Fibroblast of upper back skin (primary cell): ENCODE results near the gene DENND1A.
A peak's percentile ranks its signal among the peaks of the same experiment; 100 is the strongest.

ENCODE experiments used
- DNase-seq: peaks from one replicate; pipeline ENCODE4 v3.0.0-alpha.2; 2013

The DENND1A gene

DNA sequence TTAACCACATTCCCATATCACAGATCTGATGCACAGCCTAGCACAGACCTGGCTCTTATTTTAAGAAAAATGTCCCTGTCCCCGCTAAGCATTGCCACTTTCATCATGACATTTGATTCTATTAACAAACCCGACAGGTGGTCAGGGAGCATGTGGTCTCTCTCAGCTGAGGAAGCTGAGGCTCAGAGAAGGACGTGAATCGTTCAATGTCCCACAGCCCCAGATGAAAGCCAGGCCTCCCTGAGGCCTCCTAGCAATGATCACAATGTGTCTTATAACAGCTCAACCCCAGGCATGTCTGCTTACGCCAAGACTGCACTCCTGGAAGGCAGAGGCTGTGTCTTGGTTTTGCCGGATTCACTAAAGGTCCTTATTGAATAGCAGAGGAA, 584.4 kb downstream of the DENND1A start:
- DNase-seq = no peak

DNA sequence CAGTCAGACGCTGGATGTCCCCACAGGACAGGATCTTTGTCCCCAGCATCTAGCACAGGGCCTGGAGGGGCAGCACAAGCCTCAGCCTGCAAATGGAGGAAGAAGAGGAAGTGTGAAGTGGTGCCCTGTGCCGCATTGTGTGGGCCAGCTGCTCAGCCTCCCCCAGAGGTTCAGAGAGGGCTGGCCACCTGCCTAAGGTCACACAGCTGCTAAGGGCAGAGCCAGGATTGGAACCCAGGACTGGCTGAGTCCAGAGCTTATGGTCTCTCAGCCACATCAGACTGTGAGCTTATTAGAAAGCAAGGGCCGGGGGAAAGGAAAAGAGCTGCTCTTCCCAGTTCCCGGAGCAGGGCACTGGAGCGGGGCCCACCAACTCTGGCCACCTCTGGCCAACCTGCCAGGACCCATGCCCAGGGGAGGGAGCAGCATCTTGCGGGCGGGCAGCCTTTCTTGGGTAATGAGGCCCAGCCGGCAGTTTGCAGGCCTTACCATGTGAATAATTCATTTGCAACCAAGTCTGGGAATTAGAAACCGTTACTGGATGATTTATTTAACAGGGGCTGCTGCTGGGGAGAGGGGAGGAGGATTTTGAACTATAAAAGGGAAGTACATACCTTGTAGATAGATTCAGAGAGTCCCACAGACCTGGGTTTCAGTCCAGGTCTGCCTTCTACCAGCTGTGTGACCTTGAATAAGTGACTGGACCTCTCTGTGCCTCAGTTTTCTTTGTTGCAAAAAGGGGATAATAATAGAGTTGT, 585.6 kb downstream of the DENND1A start:
- DNase-seq = no peak

DNA sequence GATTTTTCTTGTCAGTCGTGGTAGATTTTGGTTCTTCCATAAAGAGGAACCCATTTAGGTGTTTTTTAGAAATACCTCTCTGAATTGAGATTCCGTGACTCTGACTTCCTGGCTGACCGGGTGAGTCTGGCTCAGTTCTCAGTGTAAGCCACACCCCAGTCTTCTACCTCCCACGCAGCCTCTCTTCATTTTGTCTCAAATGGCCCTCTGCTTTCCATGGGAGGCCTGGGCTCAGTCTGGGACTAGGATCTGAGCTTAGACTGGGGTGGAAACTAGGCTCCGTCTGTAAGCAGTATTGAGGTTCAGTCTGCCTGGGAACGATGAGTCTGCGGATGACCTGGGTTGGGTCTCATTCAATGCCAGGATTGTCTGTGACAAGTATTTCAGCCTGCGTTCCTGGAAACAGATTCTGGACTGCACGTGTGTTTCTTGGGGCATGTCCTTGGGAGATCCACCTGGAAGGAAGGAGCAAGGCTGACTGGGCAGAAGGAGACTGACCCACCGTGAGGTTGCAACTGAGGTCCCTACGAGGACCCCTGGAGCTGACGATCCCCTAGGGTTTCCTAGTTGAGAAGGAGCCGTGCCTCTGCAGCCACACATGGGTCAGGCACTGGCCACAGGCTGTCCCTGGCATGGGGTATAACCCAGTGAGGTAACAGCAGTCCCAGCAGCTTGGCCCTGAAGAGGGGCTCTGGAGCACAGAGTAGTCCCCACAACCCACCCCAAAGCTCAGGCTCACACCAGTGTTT, 586.3 kb downstream of the DENND1A start:
- no peak for DNase-seq

DNA sequence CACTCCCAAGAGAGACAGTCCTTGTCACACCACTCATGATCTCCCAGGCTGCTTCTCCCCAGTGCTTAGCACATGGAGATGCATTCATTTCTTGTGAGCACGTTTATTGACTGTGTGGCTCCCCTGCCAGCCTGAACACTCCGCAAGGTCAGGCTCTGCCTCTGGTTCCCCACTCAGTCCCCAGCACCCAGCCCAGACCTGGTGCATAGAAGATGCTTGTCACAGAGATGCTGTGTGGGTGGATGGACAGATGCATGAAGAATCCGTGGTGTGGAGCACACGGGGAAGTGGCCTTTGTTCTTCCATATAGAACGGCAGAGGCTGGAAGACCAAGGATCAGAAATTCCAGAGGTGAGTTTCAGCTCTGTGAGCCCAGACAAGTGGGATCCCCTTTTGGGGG, 587.7 kb downstream of the DENND1A start:
- DNase-seq = no peak

DNA sequence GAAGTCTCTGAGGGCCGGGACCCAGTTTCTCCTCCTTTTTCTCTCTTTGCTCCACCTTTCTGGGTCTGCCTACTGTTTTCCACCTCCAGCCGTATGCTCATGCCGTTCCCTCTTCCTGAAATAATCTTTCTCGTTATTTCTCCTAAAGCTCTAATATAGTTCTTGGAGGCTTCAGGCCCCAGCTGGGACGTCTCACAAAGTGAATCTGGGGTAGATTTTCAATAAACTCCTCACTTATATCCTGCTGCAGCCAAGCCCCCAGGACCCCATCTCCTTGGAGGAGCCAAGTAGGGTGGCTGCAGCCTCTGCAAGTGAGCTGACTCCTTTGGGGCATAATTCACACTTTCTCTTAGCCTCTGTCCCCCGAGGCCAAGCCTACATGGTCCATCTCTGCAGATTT, 588.1 kb downstream of the DENND1A start:
- no peak for DNase-seq

DNA sequence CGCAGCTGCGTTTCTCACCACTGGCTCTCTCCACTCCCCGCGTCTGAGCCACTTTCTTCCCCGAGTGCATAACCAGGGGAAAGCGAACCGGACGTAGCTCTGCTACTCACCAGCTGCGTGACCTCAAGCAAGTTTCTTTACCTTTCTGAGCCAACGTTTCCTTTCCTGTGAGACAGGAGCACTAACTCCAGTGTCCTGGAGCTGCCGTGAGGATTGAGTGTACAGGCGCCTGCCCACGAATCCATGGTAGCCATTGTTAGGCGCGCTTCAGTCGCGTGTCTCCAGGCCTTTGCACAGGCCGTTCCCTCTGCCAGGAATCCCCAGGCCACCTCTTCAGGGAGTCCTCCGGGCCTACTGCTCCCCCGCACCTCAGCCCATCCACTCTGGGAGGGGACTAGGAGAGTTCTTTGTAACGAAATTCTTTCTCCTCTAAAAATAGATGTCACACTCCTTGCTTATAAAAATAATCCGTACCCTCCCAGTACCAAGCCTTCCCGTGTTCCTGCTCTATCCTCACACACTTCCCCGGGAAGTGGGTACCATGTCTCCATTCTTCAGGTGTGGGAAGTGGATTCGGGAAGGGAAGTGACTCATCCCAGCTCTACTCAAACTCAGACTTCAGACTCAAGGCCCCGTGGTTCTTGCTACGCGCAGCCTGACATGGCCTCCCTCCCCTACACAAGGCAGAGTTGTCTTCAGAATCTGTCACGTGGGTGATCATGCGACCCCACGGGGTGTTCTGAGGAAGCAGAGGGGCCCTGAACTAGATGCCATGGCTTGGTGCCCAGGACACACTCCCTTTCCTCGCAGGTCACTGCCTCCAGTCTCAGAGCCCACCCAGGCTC, 590.0 kb downstream of the DENND1A start:
- no peak for DNase-seq

DNA sequence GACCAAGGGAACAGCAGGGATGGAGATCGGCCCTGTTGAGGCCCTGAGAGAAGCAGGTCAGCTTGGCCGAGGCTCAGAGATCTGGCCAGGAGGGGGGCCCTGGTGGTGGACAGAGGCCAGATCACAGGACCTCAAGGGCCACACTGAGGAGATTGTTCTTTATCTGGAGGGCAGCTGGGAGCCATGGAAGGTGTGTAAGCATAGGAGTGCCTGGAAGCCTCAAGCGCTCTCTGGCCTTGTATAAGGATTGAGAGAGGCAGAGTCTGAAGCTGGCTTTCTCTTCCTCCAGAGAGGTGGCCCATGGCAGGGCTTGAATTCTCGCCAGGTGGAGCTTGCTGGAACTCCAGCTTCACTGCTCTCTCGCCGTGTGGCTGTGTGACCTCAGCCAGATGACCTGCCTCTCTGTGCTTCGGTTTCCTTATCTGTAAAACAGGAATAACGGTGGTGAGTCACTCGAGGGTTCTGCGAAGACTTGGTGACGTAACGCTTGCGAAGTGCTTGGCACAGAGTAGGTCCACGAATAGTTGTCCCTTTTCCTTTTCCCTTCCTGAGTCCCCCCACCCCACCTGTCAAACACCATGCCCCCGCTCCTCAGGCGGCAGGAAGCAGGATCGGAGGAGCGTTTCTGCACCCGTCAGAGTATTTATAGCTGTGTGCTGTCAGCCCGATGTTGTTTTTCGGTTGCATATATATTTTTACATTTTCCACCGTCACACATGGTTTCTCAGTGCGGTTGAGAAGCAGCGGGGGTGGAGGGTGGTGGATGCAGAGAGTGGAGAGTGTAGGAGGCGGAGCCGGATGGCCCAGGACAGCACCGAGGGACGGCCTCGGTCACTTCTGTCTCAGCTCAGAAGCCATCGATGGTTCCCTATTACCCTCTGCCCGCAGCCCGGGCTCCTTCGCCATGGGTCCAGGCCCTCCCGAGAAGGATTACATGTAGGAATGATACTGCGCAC, 590.9 kb downstream of the DENND1A start:
- no peak for DNase-seq

DNA sequence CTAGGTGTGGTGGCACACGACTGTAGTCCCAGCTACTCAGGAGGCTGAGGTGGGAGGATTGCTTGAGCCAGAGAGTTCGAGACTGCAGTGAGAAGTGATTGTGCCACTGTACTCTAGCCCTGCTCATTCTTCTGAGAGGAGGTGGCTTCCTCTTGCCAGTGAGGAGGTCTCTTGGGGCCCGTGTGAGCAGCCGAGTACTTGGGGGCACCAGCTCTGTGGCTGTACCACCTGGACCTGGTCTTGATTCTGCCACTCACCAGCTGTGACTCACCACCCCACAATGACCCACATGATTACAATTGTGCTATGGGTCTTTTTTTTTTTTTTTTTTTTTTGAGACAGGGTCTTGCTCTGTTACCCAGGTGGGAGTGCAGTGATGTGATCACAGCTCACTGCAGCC, 592.0 kb downstream of the DENND1A start:
- no peak for DNase-seq

DNA sequence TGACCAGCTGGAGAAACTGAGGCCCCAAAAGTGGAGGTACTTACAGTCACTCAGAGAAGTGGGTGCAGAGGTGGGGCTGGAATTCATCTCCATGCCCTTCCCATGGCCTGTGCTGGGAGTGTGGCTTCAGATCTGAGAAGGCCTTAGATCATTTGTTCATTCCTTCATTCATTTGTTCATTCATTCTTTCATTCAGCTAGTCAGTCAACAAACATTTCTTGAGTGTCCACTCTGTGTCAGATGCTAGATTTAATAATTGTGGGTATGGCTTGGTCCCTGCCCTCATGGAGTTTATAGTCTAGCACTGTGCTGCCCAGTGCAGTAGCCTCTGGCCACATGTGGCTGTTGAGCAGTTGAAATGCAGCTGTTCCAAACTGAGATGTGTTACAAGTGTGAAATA, 593.0 kb downstream of the DENND1A start:
- no peak for DNase-seq

DNA sequence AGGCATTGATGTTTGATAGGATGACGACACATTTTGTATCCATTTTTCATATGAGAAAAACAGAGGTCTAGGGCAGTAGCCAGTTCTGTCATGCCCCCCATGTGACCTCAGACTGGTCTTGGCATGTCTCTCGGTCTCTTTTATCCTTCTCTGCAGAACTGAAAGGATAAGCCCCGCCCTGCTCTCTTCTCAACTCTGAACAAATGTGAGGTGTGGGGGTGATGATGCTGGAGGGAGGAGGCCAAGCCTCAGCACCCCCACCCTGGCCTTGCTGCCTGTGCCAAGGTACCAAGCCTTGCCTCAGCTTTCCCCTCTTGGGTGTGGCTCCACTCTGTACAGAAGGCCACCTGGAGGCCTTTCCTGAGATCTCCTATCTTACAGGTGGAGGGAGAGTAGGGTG, 593.5 kb downstream of the DENND1A start:
- no peak for DNase-seq

DNA sequence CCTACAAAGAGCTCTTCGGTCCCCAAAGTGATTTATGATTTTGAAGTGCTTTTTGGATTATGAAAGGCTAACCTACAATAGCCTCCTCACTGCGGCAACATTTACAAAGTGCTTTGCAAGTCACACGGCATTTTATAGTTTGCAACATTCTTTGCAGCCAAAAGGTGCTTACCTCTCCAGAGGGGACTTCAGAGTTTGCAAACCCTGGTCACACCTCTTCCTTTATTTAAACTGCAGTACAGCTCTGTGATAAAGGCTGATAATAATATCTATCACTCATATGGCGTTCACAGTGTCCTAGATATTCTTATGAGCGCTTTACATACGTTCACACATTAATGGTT, 594.0 kb downstream of the DENND1A start:
- DNase-seq = no peak

DNA sequence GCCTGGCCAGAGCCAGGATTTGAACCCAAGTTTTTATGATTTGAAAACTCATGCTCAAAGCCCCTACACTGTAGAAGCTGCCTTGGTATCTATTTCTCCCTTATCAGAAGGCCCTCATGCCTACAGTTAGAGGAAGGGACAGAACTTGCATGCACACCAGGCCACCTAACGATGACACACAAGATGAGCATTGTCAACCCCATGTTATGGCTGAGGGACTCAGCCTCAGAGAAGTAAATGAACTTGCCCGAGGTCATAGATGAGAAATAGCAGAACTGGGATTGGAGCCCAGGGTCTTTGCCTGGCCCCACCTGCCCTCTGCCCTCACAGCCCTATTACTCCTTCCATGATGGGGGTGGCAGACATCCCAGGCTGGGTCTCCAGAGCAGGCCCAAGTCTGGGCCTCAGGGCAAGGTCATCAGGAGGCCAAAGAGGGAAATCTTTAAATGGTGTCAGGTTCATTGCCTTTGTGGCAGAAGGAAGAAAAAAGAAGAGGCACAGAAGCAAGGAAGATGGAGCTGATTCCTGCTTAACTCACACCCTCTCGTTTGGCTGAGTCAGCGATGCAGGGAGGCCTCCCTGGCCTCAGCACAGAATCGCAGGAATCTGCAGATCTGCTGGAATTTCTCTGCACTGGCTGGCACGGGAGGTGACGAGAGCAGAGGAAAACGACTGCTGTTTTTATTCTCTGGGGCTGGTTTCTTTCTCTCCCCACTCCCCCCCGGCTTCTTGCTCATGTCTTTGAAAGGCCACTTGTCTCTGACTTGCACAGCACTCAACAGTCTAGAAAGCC, 594.5 kb downstream of the DENND1A start:
- DNase-seq = peak; percentile 82

DNA sequence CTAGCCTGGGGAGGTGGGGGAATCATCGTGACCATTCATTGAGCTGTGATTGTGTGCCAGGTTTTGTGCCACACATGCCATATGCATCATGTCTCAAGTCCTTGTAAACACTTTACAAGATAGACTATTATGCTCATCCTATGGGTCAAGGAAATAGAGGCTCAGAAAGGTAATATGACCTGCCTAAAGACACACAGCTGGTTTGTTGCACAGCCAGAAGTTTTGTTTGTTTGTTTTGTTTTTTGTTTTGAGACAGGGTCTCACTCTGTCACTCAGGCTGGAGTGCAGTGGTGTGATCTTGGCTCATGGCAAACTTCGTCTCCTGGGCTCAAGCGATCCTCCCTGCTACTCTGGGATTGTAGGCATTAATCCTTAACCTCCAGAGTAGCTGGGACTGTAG, 595.3 kb downstream of the DENND1A start:
- DNase-seq = no peak

DNA sequence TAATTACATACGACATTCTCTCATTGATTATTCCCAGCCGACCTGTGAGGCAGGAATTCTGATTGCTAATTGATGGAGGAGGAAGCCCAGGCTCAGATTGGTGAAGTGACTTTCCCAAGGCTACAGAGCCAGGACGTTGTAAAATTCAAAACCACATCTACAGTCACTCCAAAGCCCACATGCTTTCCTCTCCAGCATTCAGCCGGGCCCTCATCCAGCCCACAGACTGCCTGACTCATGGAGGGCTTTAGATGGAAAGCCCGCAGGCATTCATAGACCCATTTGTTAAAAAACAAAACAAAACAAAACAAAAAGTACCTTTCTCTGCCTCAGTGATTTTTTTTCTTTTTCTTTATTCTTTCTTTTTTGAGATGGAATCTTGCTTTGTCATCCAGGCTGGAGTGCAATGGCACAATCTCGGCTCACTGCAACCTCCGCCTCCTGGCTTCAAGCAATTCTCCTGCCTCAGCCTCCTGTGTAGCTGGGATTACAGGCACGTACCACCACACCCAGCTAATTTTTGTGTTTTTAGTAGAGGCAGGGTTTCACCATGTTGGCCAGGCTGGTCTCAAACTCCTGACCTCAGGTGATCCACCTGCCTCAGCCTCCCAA, 596.8 kb downstream of the DENND1A start:
- peak; percentile 85 for DNase-seq

DNA sequence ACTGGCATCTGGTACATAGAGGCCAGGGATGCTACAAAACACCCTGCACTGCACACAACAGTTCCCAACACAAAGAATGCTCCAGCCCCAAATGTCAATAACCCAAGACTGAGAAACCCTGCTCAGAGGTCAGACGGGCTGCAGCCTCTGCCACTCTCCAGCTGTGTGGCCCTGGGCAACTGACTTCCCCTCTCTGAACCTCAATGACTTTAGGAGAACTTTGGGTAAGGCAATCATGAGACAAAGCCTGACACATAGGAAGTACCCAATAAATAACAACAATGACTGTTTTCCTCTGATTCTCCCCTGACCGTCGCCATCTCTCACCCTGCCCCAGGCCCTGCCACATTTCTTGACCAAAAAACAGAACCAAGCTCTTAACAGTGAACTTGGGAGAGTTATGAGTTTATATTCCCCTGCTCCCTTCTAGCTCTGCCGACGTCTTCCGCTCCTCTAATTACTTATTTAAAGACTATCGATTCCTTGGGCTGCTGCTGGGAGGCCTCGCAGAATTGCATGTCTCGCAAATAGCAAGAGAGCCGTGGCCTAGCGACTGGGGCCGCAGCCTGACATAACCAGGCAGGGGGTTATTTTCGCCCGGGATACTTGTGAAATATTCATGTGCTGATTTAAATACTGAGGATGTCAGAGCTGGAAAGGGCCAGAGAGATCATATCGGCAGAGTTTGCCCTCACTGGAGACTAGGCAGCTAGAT, 598.4 kb downstream of the DENND1A start:
- DNase-seq = no peak
